Coronary artery (tissue), 2 donors: ENCODE data around the gene GNAO1.

Source experiments
- DNase-seq: peaks from one replicate; pipeline ENCODE4 v3.0.0-alpha.2; 2017; ENCODE audit warnings: low spot score
- H3K27ac ChIP-seq, 2 donors: fragments of 200-600 bp; sonication (generic); one replicate each; pipeline ENCODE4 v1.5.1; 2016 to 2019
- H3K4me3 ChIP-seq: fragments of 200-600 bp; sonication (generic); 2 replicates; pipeline ENCODE4 v1.5.1; 2016; ENCODE audit warnings: mild to moderate bottlenecking, moderate library complexity
- CTCF ChIP-seq: fragments of 200-600 bp; sonication (generic); IDR thresholded peaks from one replicate; pipeline ENCODE4 v1.5.1; 2019; ENCODE audit warnings: antibody characterized with exemption

The GNAO1 gene

GRCh38 chr16:56306690-56307533, 115.6 kb downstream of the GNAO1 start:
- no peak for DNase-seq
- Histone ChIP-seq H3K27ac (no peak overlapping the region), H3K4me3 (no peak overlapping the region)
- no peak for TF ChIP-seq CTCF

DNA sequence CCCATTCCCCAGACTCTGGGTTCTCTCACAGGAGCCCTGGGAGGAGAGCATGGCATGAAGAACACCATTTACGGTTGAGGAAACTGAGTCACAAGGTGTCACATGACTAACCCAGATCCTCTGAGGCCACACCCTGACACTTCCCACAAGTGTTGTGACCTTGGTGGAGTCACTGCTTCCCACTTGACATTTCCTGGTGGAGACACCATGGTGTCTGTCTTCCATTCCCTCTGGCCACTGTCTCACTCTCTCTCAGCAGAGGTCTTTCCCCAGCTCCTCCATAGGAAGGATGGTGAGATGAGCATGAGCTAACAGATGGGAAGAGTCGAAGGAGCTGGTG, 116.2 kb downstream of the GNAO1 start:
- Histone ChIP-seq H3K27ac (no peak overlapping the region), H3K4me3 (no peak overlapping the region)
- DNase-seq: no peak
- no peak for TF ChIP-seq CTCF

- Histone ChIP-seq H3K4me3 (no peak overlapping the region), H3K27ac (no peak overlapping the region)
Measured at GRCh38 chr16:56309008-56309407, 117.7 kb downstream of the GNAO1 start.

DNA sequence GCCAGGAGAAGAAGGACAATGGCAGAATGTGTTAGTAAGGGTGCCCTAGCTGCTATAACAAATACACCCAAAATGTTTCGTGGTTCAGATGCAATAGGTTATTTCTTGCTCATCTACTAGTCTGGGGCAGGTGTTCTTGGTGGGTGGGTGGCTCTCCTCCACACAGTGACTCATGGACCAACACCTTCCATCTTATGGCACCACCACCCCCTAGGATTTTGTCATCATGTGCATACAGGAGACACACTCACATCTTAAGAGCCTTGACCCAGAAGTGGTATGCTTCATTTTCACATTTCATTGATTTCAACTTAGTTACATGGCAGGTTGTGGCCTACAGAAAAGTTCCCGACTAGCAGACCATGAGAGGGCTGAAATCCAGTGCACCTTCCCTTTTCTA, 119.4 kb downstream of the GNAO1 start:
- no peak for DNase-seq
- Histone ChIP-seq H3K27ac (no peak overlapping the region), H3K4me3 (no peak overlapping the region)
- no peak for TF ChIP-seq CTCF

More at GRCh38 chr16:56309008-56309407, 117.7 kb downstream of the GNAO1 start:
- no peak for TF ChIP-seq CTCF
- DNase-seq: no peak

GRCh38 chr16:56311208-56312027, 120.1 kb downstream of the GNAO1 start:
- TF ChIP-seq CTCF: no peak
- Histone ChIP-seq H3K4me3 (no peak overlapping the region), H3K27ac (no peak overlapping the region)
- no peak for DNase-seq

DNA sequence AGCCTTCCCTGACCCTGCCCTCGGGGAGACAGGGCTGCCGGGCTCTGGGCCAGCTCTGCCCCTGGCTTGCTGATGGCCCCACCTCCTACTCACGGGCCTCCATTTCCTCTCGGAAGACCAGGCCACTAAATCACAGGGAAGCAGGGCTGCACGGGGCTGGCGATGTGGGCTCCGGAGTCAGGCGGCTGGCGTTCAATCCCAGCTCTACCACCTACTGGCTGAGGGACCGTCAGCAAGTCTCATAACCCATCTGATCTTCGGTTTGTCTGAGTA, 120.7 kb downstream of the GNAO1 start:
- TF ChIP-seq CTCF: no peak
- DNase-seq: no peak
- no peak overlapping the region for H3K27ac ChIP-seq

GRCh38 chr16:56312556-56312955, 121.3 kb downstream of the GNAO1 start:
- H3K27ac ChIP-seq: no peak overlapping the region
- DNase-seq: no peak
- no peak for TF ChIP-seq CTCF
- H3K4me3 ChIP-seq: no peak overlapping the region

More for the DNA sequence above, 120.7 kb downstream of the GNAO1 start:
- H3K4me3 ChIP-seq: no peak overlapping the region
